Panc1 (cell line): ENCODE measurements around the gene LRRC1. TPM values are rescaled to one million over a fixed set of nuclear protein-coding genes. Genes with fewer than 3 reads are reported as not detected.

Experiments used
- ATAC-seq: fragments of 200-7000 bp; cut with Tn5 transposase; 2 replicates; pipeline ENCODE4 v1.9.1; 2020; ENCODE audit warnings: mild to moderate bottlenecking, moderate library complexity
- BruUV-seq: library from RNA; stranded (reverse); fragments of 400-500 nt; replicated peaks from 2 replicates; lab custom pipeline; 2021; lab: Mats Ljungman, UMichigan
- CTCF ChIA-PET: fragments of 300-600 bp; sonication (Branson Sonifier 250); formaldehyde crosslinking; loops from one replicate; lab custom pipeline; 2022; ENCODE audit warnings: antibody characterized with exemption; lab: Charles Lee
- POLR2A ChIA-PET: fragments of 300-600 bp; sonication (Branson Sonifier 250); formaldehyde crosslinking; loops from one replicate; lab custom pipeline; 2022; ENCODE audit warnings: antibody characterized with exemption; lab: Charles Lee
- DNase-seq: peaks from one replicate; pipeline ENCODE4 v3.0.0-alpha.2; 2010; ENCODE audit warnings: low read depth, low spot score
- H3K27ac ChIP-seq: 2 replicates; pipeline ENCODE4 v1.5.1; 2011; ENCODE audit warnings: mild to moderate bottlenecking, low read length, inconsistent platforms
- H3K27me3 ChIP-seq: fragments of 200-500 bp; sonication (Bioruptor generic); 2 replicates; pipeline ENCODE4 v1.6.0; 2014; ENCODE audit warnings: low read length, inconsistent platforms; ENCODE audit not compliant: control insufficient read depth, insufficient read depth
- H3K36me3 ChIP-seq: fragments of 200-500 bp; sonication (Bioruptor generic); 2 replicates; pipeline ENCODE4 v1.5.1; 2014; ENCODE audit warnings: inconsistent platforms, mild to moderate bottlenecking, low read length, moderate library complexity; ENCODE audit not compliant: control insufficient read depth, insufficient read depth
- H3K4me1 ChIP-seq: 2 replicates; pipeline ENCODE4 v1.5.1; 2011; ENCODE audit warnings: inconsistent platforms, mild to moderate bottlenecking, low read length, moderate library complexity; ENCODE audit not compliant: control insufficient read depth, insufficient read depth
- H3K4me3 ChIP-seq, 2 experiments: 2 replicates each; pipeline ENCODE4 v1.5.1; 2011 to 2012; ENCODE audit warnings: low read depth in 2 of 2, low read length in 2 of 2, mild to moderate bottlenecking in 2 of 2, inconsistent platforms in 1 of 2, moderate library complexity in 1 of 2
- H3K9me3 ChIP-seq: fragments of 200-500 bp; sonication (Bioruptor generic); 2 replicates; pipeline ENCODE4 v1.5.1; 2014; ENCODE audit warnings: low read depth, mild to moderate bottlenecking, inconsistent platforms, low read length, moderate library complexity; ENCODE audit not compliant: control insufficient read depth, insufficient read depth
- CTCF ChIP-seq: fragments of 450-650 bp; IDR thresholded peaks from 2 replicates; pipeline ENCODE4 v1.5.1; 2017; ENCODE audit warnings: mild to moderate bottlenecking
- POLR2AphosphoS5 ChIP-seq: IDR thresholded peaks from 2 replicates; pipeline ENCODE4 v1.6.1; 2012; ENCODE audit warnings: mild to moderate bottlenecking, low read depth, low read length, moderate library complexity
- REST ChIP-seq, 2 experiments: IDR thresholded peaks; 2 replicates each; pipeline ENCODE4 v1.6.1; 2011 to 2012; ENCODE audit warnings: low read depth in 2 of 2, control low read depth in 1 of 2, low read length in 1 of 2, mild to moderate bottlenecking in 1 of 2, moderate library complexity in 1 of 2; ENCODE audit not compliant: insufficient read depth in 1 of 2
- SIN3A ChIP-seq: IDR thresholded peaks from 2 replicates; pipeline ENCODE4 v1.6.1; 2012; ENCODE audit warnings: low read depth, mild to moderate bottlenecking, low read length, moderate library complexity, borderline replicate concordance; ENCODE audit not compliant: insufficient read depth
- TCF7L2 ChIP-seq: IDR thresholded peaks from 2 replicates; pipeline ENCODE4 v1.6.1; 2011; ENCODE audit warnings: mild to moderate bottlenecking, low read depth, low read length, inconsistent platforms
- in situ Hi-C: cut with HindIII; loops from 2 replicates; pipeline ENCODE4 v1.10.0; 2016; ENCODE audit warnings: low sequenced_read_pairs, low pct_unique_long_range_greater_than_20kb
- intact Hi-C: fragments of 100-400 bp; cut with micrococcal nuclease; formaldehyde crosslinking; loops from one replicate; pipeline ENCODE4 v1.10.0; 2022; ENCODE audit not compliant: unreplicated experiment
- total RNA-seq: library from RNA; stranded (reverse); gene quantifications from one replicate; pipeline ENCODE4 v1.2.1, GENCODE V29; 2021; ENCODE audit not compliant: unreplicated experiment

Gene LRRC1
- total RNA-seq, 1 experiment from 2014 or later: 13.8 TPM

GRCh38 chr6:53873922-53874321, 79.1 kb downstream of the LRRC1 start:
- ChIA-PET POLR2A (no interaction called here), CTCF (no interaction called here)
- H3K9me3 ChIP-seq: no peaks in the 10 kb centered on the region
- BruUV-seq: no TSS peak
- no peaks in the 10 kb centered on the region for H3K27me3 ChIP-seq
- in situ Hi-C loops: no loop called here
- H3K4me1 ChIP-seq: no peaks in the 10 kb centered on the region; the same call in 1 of the 2 replicates
- TF ChIP-seq POLR2AphosphoS5 (no peak), SIN3A (no peak), CTCF (no peak), TCF7L2 (no peak), REST (IDR thresholded peaks at IDR 0.05; ENCODE audit: insufficient read depth in 1 of 2, low read depth in 2 of 2, low read length in 1 of 2) (no peak)
- DNase-seq (no peak), ATAC-seq (no peak)
- H3K27ac ChIP-seq: no peak overlapping the region
- intact Hi-C loops: no loop called here
- no peak overlapping the region for H3K4me3 ChIP-seq
- H3K36me3 ChIP-seq: no peaks in the 10 kb centered on the region

- Histone ChIP-seq H3K4me3 (no peak overlapping the region), H3K27me3 (no peaks in the 10 kb centered on the region), H3K36me3 (no peaks in the 10 kb centered on the region), H3K27ac (no peak overlapping the region), H3K4me1 (no peaks in the 10 kb centered on the region; the same call in 1 of the 2 replicates), H3K9me3 (no peaks in the 10 kb centered on the region)
- intact Hi-C loops (no loop called here), in situ Hi-C loops (no loop called here)
- ChIA-PET POLR2A (no interaction called here), CTCF (no interaction called here)
- no TSS peak for BruUV-seq
- no peak for ATAC-seq
- DNase-seq: no peak
- no peak for TF ChIP-seq POLR2AphosphoS5
- no peak for TF ChIP-seq CTCF
- TF ChIP-seq REST (IDR thresholded peaks at IDR 0.05; ENCODE audit: insufficient read depth in 1 of 2, low read depth in 2 of 2, low read length in 1 of 2): no peak
These were observed 80.2 kb downstream of the LRRC1 start for GRCh38 chr6:53874964-53875363.
